AG04450 (cell line): ENCODE results near the gene STIM1. TPM values are rescaled to one million over a fixed set of nuclear protein-coding genes. Genes with fewer than 3 reads are reported as not detected.

ENCODE experiments used
- CTCF ChIA-PET: fragments of 300-600, 350-600 bp; formaldehyde crosslinking; extraction: SDS; loops from one replicate; lab custom pipeline; 2022; ENCODE audit warnings: antibody characterized with exemption, inconsistent platforms; lab: Charles Lee
- POLR2A ChIA-PET: fragments of 350-600 bp; formaldehyde crosslinking; extraction: SDS; loops from one replicate; lab custom pipeline; 2021; ENCODE audit warnings: antibody characterized with exemption, inconsistent platforms; lab: Yijun Ruan, JAX
- DNase-seq: peaks from one replicate; pipeline ENCODE4 v3.0.0-alpha.2; 2011; ENCODE audit warnings: low read depth, low spot score
- H3K27ac ChIP-seq: one replicate; pipeline ENCODE4 v1.5.1; 2012; ENCODE audit warnings: low read depth, low read length, control low read depth
- H3K27me3 ChIP-seq: one replicate; pipeline ENCODE4 v1.6.0; 2012; ENCODE audit warnings: low read length; ENCODE audit not compliant: control insufficient read depth, insufficient read depth
- H3K4me3 ChIP-seq: 2 replicates; pipeline ENCODE4 v1.5.1; 2011; ENCODE audit warnings: mild to moderate bottlenecking, low read depth, low read length, control low read depth
- H3K9me3 ChIP-seq: 2 replicates; pipeline ENCODE4 v1.5.1; 2012; ENCODE audit warnings: low read length; ENCODE audit not compliant: control insufficient read depth, insufficient read depth
- CTCF ChIP-seq: IDR thresholded peaks from 2 replicates; pipeline ENCODE4 v1.5.1; 2011; ENCODE audit warnings: low read depth, low read length, control low read depth, inconsistent platforms
- polyA plus RNA-seq: library from polyadenylated mRNA; depleted of rRNA; stranded (reverse); fragments of >200 nt; gene quantifications from 2 replicates; pipeline ENCODE4 v1.2.3, GENCODE V29; 2011

STIM1 gene
- polyA plus RNA-seq, 1 experiment: 23.4 TPM

GRCh38 chr11:3946455-3947017, 91.1 kb downstream of the STIM1 start:
- DNase-seq: no peak
- Histone ChIP-seq H3K9me3 (no peaks in the 10 kb centered on the region), H3K27ac (no peak overlapping the region), H3K4me3 (no peak overlapping the region), H3K27me3 (no peaks in the 10 kb centered on the region)
- ChIA-PET POLR2A (interaction anchor here (0.7 kb wide), 1 partner anchor 117 kb away, joined by 6 read pairs; no protein-coding TSS in a partner anchor), CTCF (interaction anchor here (0.5 to 1.0 kb wide), 3 partner anchors 34 to 291 kb away, joined by 3 to 9 read pairs (median 4); no protein-coding TSS in a partner anchor)
- no peak for TF ChIP-seq CTCF

GRCh38 chr11:3947061-3947460, 91.6 kb downstream of the STIM1 start:
- Histone ChIP-seq H3K27me3 (no peaks in the 10 kb centered on the region), H3K9me3 (no peaks in the 10 kb centered on the region), H3K27ac (no peak overlapping the region), H3K4me3 (no peak overlapping the region)
- CTCF ChIA-PET: interaction anchor here (0.7 to 1.0 kb wide), 2 partner anchors 34 to 98 kb away, joined by 3 to 4 read pairs; no protein-coding TSS in a partner anchor
- no peak for DNase-seq
- TF ChIP-seq CTCF: no peak
- POLR2A ChIA-PET: interaction anchor here (0.7 kb wide), 1 partner anchor 118 kb away, joined by 6 read pairs; no protein-coding TSS in a partner anchor

- Histone ChIP-seq H3K9me3 (no peaks in the 10 kb centered on the region), H3K27ac (no peak overlapping the region), H3K27me3 (no peaks in the 10 kb centered on the region), H3K4me3 (no peak overlapping the region)
- CTCF ChIA-PET: no interaction called here
- no peak for TF ChIP-seq CTCF
- no peak for DNase-seq
- POLR2A ChIA-PET: no interaction called here
These were observed 93.7 kb downstream of the STIM1 start for GRCh38 chr11:3949125-3949524.

GRCh38 chr11:3950996-3951660, 95.7 kb downstream of the STIM1 start:
- CTCF ChIA-PET: interaction anchor here (1.2 kb wide), 1 partner anchor 101 kb away, joined by 13 read pairs; no protein-coding TSS in a partner anchor
- DNase-seq: peak; percentile 38
- Histone ChIP-seq H3K4me3 (no peak overlapping the region), H3K27me3 (no peaks in the 10 kb centered on the region), H3K9me3 (no peaks in the 10 kb centered on the region), H3K27ac (no peak overlapping the region)
- no peak for TF ChIP-seq CTCF
- POLR2A ChIA-PET: no interaction called here

- Histone ChIP-seq H3K27me3 (no peaks in the 10 kb centered on the region), H3K27ac (no peak overlapping the region), H3K9me3 (no peaks in the 10 kb centered on the region), H3K4me3 (no peak overlapping the region)
- no peak for DNase-seq
- POLR2A ChIA-PET: interaction anchor here (0.7 kb wide), 1 partner anchor 93 kb away, joined by 3 read pairs; no protein-coding TSS in a partner anchor
- TF ChIP-seq CTCF: no peak
- CTCF ChIA-PET: no interaction called here
These were observed 97.3 kb downstream of the STIM1 start for GRCh38 chr11:3952715-3953114.
